Transverse colon (tissue), 4 donors: Measurements from ENCODE around the gene ARF6.

Source experiments
- CTCF ChIP-seq, 5 experiments: fragments of 200-600 bp in 3 of 5; fragments of 450-650 bp in 2 of 5; sonication (generic) in 3 of 5; IDR thresholded peaks; 1 replicate in 2 of 5; 2 replicates in 3 of 5; pipeline ENCODE4 v1.5.1; 2016 to 2017; ENCODE audit warnings: antibody characterized with exemption in 5 of 5, inconsistent platforms in 3 of 5, mild to moderate bottlenecking in 2 of 5, moderate library complexity in 1 of 5
- EP300 ChIP-seq: sonication (generic); formaldehyde crosslinking; IDR thresholded peaks from one replicate; pipeline ENCODE4 v1.6.1; 2017; ENCODE audit warnings: antibody characterized with exemption, low read depth
- POLR2A ChIP-seq: fragments of 450-650 bp; IDR thresholded peaks from one replicate; pipeline ENCODE4 v1.6.1; 2016; ENCODE audit warnings: antibody characterized with exemption, mild to moderate bottlenecking, moderate library complexity
- POLR2AphosphoS5 ChIP-seq, 3 donors: sonication (generic); formaldehyde crosslinking; IDR thresholded peaks; one replicate each; pipeline ENCODE4 v1.6.1; 2016; ENCODE audit warnings: antibody characterized with exemption in 3 of 3

GRCh38 chr14:49934646-49935045 is 41.8 kb downstream of the ARF6 start:
- TF ChIP-seq CTCF (IDR thresholded peaks at IDR 0.05): no peak
- TF ChIP-seq POLR2A: no peak
- no peak for TF ChIP-seq EP300
- TF ChIP-seq POLR2AphosphoS5 (IDR thresholded peaks at IDR 0.05): no peak
